ENCODE data around the gene RPL13A. TPM values are rescaled to one million over a fixed set of nuclear protein-coding genes. Genes with fewer than 3 reads are reported as not detected.

RPL13A gene
- total RNA-seq (2022; extraction: Qiagen RNA extraction; ENCODE audit: low read depth), result 3,231 to 4,145 TPM (median 3,896 TPM) in 5 replicates

DNA sequence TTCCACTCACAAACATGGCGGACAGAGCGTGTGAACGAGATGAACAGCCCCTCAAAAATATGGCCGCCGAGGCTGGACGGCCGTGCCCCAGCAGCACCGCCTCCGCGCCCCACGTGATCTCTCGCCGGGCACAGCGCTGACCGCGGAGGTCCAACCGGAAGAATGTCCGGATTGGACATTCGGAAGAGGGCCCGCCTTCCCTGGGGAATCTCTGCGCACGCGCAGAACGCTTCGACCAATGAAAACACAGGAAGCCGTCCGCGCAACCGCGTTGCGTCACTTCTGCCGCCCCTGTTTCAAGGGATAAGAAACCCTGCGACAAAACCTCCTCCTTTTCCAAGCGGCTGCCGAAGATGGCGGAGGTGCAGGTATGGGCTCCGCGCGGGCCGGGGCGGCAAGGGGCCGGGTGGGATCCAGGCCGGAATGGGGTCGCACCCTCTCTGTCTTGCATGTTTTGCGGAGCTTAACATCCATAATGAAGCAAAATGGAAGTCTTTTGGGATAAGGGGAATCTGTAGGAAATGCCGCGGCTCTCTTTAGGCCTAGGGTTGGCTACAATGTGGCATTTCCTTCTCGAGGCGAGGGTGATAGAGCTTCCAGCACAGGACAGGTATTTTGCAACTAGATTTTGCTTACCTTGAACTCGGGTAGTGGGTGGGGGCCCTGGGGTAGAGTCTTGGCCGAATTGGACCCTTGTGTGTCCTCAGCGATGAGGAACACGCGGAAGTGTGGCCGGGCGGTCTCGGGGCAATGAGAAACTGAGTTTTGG, at the start of gene RPL13A:
Gene RPL13A (plus strand): TSS at position 332 of the 769 bp plus-strand sequence. CDS start 22 bp downstream, at position 354.

DNA sequence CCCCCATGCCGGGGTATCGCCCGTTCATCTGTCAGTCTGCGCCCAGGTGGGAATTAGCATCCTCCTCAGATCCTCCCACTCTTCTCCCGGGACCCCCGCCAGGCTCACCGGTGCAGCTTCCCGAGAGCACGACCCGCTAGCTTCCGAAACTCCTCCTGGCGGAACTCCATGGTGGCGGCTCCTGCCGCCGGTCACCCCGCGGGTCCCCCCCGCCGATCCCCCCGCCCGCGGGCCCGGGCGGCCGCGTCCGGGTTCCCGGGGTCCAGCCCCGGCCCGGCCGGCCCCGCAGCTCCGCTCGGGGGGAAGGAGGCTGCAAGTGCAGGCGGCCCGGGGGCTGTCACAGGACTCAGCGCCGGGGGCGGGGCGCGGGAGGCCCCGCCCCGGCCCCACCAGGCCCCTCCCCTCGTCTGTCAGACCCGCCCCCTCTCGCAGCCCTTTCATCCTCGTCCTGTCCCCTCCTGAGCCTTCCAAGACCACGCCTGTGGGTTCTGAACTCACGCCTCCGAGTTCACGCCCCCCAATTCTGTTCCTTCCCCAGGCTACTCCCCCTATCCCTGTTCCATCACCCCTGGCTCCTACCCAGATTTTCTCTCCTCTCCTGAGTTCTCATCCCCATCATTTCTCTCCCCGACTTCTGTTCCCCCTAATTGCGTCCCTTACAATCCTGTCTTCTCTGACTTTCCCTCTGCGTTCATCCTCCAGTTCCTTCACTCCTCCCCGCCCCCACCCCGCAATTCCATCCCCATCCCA, 46.0 kb upstream of the RPL13A start, which contains the start of gene SLC17A7:
Gene SLC17A7 (minus strand): TSS at position 318 of the 750 bp plus-strand sequence. CDS start 148 bp downstream, at position 170.

DNA sequence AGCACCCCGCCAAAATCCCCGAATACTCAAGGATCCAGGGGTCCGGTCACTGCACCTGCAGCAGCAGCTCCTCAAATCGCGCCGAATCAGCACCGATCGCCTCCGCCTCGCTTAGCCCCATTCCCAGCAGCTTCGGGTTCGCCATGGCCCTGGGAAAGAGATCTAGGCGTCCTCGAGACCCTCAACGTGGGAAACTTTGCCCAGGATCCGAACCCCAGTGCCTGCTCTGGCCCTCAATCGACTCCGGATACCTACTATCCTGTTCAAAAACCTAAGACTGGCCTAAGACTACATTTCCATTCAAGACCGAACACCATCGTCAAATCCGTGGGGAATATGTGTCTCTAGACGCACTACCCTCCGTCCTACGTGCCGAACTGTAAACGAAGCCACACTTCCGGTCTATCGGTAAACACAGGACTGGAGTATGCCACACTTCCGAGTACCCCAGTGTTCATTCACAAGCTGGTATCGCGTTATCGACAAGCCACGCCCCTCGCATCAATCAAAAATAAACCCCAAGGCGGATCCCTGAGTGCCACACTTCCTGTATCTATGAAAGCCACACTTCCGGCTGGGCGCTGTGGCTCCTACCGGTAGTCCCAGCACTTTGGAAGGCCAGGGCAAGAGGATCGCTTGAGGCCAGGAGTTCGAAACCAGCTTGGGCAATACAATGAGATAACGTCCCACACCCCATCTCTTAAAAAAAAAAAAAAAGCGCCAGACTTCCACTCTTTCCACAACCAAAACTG, 35.8 kb upstream of the RPL13A start, which contains the start of gene PIH1D1:
Gene PIH1D1 (minus strand): TSS at position 385 of the 752 bp plus-strand sequence. CDS start 240 bp downstream, at position 145.

DNA sequence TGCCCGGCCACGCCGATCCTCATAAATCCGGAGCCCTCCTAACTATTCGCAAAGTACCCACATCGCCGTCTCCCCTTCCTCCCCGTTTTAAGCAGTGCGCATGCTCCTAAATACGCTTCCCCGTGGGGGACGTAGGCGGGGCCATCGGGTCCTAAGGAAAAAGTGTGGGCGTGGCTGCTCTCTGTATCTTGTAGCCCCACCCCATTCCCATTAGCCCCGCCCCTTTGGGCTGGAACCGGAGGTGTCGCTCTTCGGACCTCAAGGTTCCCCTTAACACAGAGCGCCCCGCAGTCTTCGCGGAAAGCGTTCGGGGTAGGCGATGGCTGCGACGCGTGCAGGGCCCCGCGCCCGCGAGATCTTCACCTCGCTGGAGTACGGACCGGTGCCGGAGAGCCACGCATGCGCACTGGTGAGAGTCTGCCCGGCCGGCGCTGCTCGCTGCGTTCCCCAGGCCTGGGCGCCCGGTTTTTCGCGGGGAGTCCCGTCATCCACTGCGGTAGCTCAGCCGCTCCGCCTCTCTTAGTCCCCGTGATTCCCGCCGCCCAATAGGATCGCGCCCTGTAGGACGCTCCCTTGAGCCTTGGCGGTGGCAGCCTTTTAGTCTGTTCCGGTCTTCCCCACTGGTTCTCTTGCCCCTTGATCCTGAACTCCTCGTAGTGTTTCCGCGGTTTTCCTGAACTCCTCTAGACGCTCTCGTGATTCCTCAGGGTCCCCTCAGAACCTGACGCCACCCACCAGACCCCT, 34.2 kb upstream of the RPL13A start, which contains the start of gene ALDH16A1:
Gene ALDH16A1 (plus strand): TSS at position 213 of the 744 bp plus-strand sequence. CDS start 107 bp downstream, at position 320.

DNA sequence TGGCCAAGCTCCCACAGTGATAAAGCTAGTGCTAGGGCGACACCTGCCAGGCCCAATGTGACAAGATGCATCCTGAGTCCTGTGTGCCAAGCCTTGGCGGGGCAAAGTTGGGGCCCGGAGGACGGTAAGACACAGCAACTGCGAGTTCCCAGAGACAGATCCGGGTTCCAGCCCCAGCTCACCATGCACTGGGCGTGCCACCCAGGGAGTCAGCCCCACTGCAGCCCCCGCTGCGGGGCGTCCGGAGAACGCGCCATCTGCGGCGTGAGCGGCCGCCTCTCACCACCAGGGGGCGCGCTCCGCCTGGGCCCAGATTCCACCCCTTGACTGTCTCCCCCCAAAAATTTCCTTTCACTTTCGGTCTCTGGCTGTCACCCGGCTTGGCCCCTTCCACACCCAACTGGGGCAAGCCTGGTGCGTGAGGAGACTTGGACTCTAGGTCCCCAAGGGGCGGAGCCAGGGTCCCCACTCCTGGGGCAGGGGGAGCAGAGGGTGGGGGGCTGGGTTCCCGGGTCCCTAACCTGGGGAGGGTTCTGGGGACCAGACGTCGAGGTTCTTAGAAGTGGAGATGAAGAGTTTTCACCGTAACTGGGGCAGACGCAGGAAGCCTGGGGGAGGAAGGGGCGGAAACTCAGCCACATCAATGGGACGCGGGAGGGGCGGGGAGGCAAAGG, 13.4 kb upstream of the RPL13A start, which contains the start of gene FLT3LG:
Gene FLT3LG (plus strand): TSS at position 348 of the 674 bp plus-strand sequence. CDS start 425 bp downstream, outside the sequence.

Other genes starting within 250 kb of the RPL13A start
- gene SLC6A16, start 162.4 kb upstream of the RPL13A start, total RNA-seq (2022; extraction: Qiagen RNA extraction; ENCODE audit: low read depth), result 0.60 to 1.3 TPM (median 0.90 TPM) in 5 replicates
- 0.13 TPM in 1 of 5 replicates, not detected in the others for gene CD37, start 152.2 kb upstream of the RPL13A start, total RNA-seq (2022; extraction: Qiagen RNA extraction; ENCODE audit: low read depth)
- 13.1 to 20.4 TPM (median 16.7 TPM) in 5 replicates for gene TEAD2, start 125.2 kb upstream of the RPL13A start, total RNA-seq (2022; extraction: Qiagen RNA extraction; ENCODE audit: low read depth)
- 0.80 to 0.86 TPM in 2 of 5 replicates, not detected in the others for gene DKKL1, start 123.7 kb upstream of the RPL13A start, total RNA-seq (2022; extraction: Qiagen RNA extraction; ENCODE audit: low read depth)
- not detected in 5 replicates for gene KASH5, start 99.4 kb upstream of the RPL13A start, total RNA-seq (2022; extraction: Qiagen RNA extraction; ENCODE audit: low read depth)
- gene PTH2, start 64.2 kb upstream of the RPL13A start, total RNA-seq (2022; extraction: Qiagen RNA extraction; ENCODE audit: low read depth), result not detected in 5 replicates
- 0.14 to 0.39 TPM (median 0.20 TPM) in 3 of 5 replicates, not detected in the others for gene GFY, start 62.2 kb upstream of the RPL13A start, total RNA-seq (2022; extraction: Qiagen RNA extraction; ENCODE audit: low read depth)
- 0.24 to 0.81 TPM (median 0.51 TPM) in 5 replicates for gene SLC17A7, start 46.1 kb upstream of the RPL13A start, total RNA-seq (2022; extraction: Qiagen RNA extraction; ENCODE audit: low read depth)
- 92.5 to 93.8 TPM (median 93.2 TPM) in 5 replicates for gene PIH1D1, start 35.8 kb upstream of the RPL13A start, total RNA-seq (2022; extraction: Qiagen RNA extraction; ENCODE audit: low read depth)
- 12.1 to 27.7 TPM (median 25.8 TPM) in 5 replicates for gene ALDH16A1, start 34.4 kb upstream of the RPL13A start, total RNA-seq (2022; extraction: Qiagen RNA extraction; ENCODE audit: low read depth)
- 0.70 to 1.6 TPM (median 1.1 TPM) in 5 replicates for gene FLT3LG, start 13.4 kb upstream of the RPL13A start, total RNA-seq (2022; extraction: Qiagen RNA extraction; ENCODE audit: low read depth)
- gene RPS11, start 8.8 kb downstream of the RPL13A start, total RNA-seq (2022; extraction: Qiagen RNA extraction; ENCODE audit: low read depth), result 3,660 to 4,645 TPM (median 3,818 TPM) in 5 replicates
- gene FCGRT, start 25.1 kb downstream of the RPL13A start, total RNA-seq (2022; extraction: Qiagen RNA extraction; ENCODE audit: low read depth), result 21.1 to 29.8 TPM (median 28.8 TPM) in 5 replicates
- gene RCN3, start 40.4 kb downstream of the RPL13A start, total RNA-seq (2022; extraction: Qiagen RNA extraction; ENCODE audit: low read depth), result 2.0 to 2.8 TPM (median 2.7 TPM) in 5 replicates
- gene NOSIP, start 92.9 kb downstream of the RPL13A start, total RNA-seq (2022; extraction: Qiagen RNA extraction; ENCODE audit: low read depth), result 69.9 to 115 TPM (median 107 TPM) in 5 replicates
- gene PRRG2, start 93.7 kb downstream of the RPL13A start, total RNA-seq (2022; extraction: Qiagen RNA extraction; ENCODE audit: low read depth), result 0.39 to 1.1 TPM (median 0.94 TPM) in 5 replicates
- 20.1 to 39.3 TPM (median 34.5 TPM) in 5 replicates for gene PRR12, start 103.6 kb downstream of the RPL13A start, total RNA-seq (2022; extraction: Qiagen RNA extraction; ENCODE audit: low read depth)
- gene RRAS, start 152.5 kb downstream of the RPL13A start, total RNA-seq (2022; extraction: Qiagen RNA extraction; ENCODE audit: low read depth), result 70.1 to 151 TPM (median 135 TPM) in 5 replicates
- 32.3 to 79.6 TPM (median 75.1 TPM) in 5 replicates for gene SCAF1, start 154.6 kb downstream of the RPL13A start, total RNA-seq (2022; extraction: Qiagen RNA extraction; ENCODE audit: low read depth)
- 69.2 to 108 TPM (median 102 TPM) in 5 replicates for gene IRF3, start 178.2 kb downstream of the RPL13A start, total RNA-seq (2022; extraction: Qiagen RNA extraction; ENCODE audit: low read depth)
- gene BCL2L12, start 178.3 kb downstream of the RPL13A start, total RNA-seq (2022; extraction: Qiagen RNA extraction; ENCODE audit: low read depth), result 49.1 to 71.5 TPM (median 65.4 TPM) in 5 replicates
- gene PRMT1, start 189.7 kb downstream of the RPL13A start, total RNA-seq (2022; extraction: Qiagen RNA extraction; ENCODE audit: low read depth), result 329 to 426 TPM (median 425 TPM) in 5 replicates
- gene ADM5, start 202.0 kb downstream of the RPL13A start, total RNA-seq (2022; extraction: Qiagen RNA extraction; ENCODE audit: low read depth), result 2.7 to 6.9 TPM (median 5.7 TPM) in 5 replicates
- gene CPT1C, start 203.5 kb downstream of the RPL13A start, total RNA-seq (2022; extraction: Qiagen RNA extraction; ENCODE audit: low read depth), result 11.4 to 14.4 TPM (median 13.4 TPM) in 5 replicates